Effector memory CD4-positive, alpha-beta T cell (primary cell): Measurements from ENCODE around the gene ANO2.

ENCODE experiments used
- DNase-seq, 3 donors: peaks; one replicate each; pipeline ENCODE4 v3.0.0-alpha.2; 2020
- H3K27ac ChIP-seq: 2 replicates; pipeline ENCODE4 v1.7.0; 2013; ENCODE audit warnings: mild to moderate bottlenecking, low read length, moderate library complexity; ENCODE audit not compliant: insufficient read depth, poor library complexity, severe bottlenecking
- H3K27me3 ChIP-seq: replicated peaks from 2 replicates; pipeline ENCODE4 v1.7.0; 2013; ENCODE audit warnings: mild to moderate bottlenecking, low read length; ENCODE audit not compliant: insufficient read depth, control insufficient read depth, poor library complexity, severe bottlenecking
- H3K36me3 ChIP-seq: 2 replicates; pipeline ENCODE4 v1.7.0; 2013; ENCODE audit warnings: mild to moderate bottlenecking, low read length, moderate library complexity; ENCODE audit not compliant: control insufficient read depth, insufficient read depth
- H3K4me1 ChIP-seq: 2 replicates; pipeline ENCODE4 v1.7.0; 2013; ENCODE audit warnings: low read length, mild to moderate bottlenecking; ENCODE audit not compliant: control insufficient read depth, insufficient read depth, poor library complexity, severe bottlenecking
- H3K4me3 ChIP-seq: 2 replicates; pipeline ENCODE4 v1.7.0; 2013; ENCODE audit warnings: low read length, low read depth, mild to moderate bottlenecking; ENCODE audit not compliant: insufficient read depth, poor library complexity, severe bottlenecking
- H3K9me3 ChIP-seq: 2 replicates; pipeline ENCODE4 v1.7.0; 2013; ENCODE audit warnings: mild to moderate bottlenecking, low read length, moderate library complexity; ENCODE audit not compliant: control insufficient read depth

The ANO2 gene

GRCh38 chr12:5723071-5723470 is 222.0 kb downstream of the ANO2 start:
- Histone ChIP-seq H3K4me1 (no peaks in the 10 kb centered on the region), H3K36me3 (no peaks in the 10 kb centered on the region), H3K4me3 (no peak overlapping the region), H3K27me3 (no peaks in the 10 kb centered on the region), H3K27ac (no peak overlapping the region), H3K9me3 (no peaks in the 10 kb centered on the region)
- no peak for DNase-seq

- H3K9me3 ChIP-seq = no peaks in the 10 kb centered on the region
- no peaks in the 10 kb centered on the region for H3K4me1 ChIP-seq
- H3K27me3 ChIP-seq = no peaks in the 10 kb centered on the region
- H3K4me3 ChIP-seq = no peak overlapping the region
- no peak for DNase-seq
- H3K27ac ChIP-seq = no peak overlapping the region
- H3K36me3 ChIP-seq = no peaks in the 10 kb centered on the region
Observed at GRCh38 chr12:5720381-5721005, 224.6 kb downstream of the ANO2 start.

- H3K27ac ChIP-seq = no peak overlapping the region
- no peak for DNase-seq
- H3K9me3 ChIP-seq = no peaks in the 10 kb centered on the region
- H3K36me3 ChIP-seq = no peaks in the 10 kb centered on the region
- H3K4me3 ChIP-seq = no peak overlapping the region
- H3K4me1 ChIP-seq = no peaks in the 10 kb centered on the region
- H3K27me3 ChIP-seq = no peaks in the 10 kb centered on the region
Observed at GRCh38 chr12:5718680-5719079, 226.4 kb downstream of the ANO2 start.

GRCh38 chr12:5718073-5718472 is 227.0 kb downstream of the ANO2 start:
- no peaks in the 10 kb centered on the region for H3K9me3 ChIP-seq
- H3K27me3 ChIP-seq = no peaks in the 10 kb centered on the region
- H3K4me1 ChIP-seq = no peaks in the 10 kb centered on the region
- H3K4me3 ChIP-seq = no peak overlapping the region
- no peak overlapping the region for H3K27ac ChIP-seq
- no peak for DNase-seq
- H3K36me3 ChIP-seq = no peaks in the 10 kb centered on the region

GRCh38 chr12:5716976-5717375 is 228.1 kb downstream of the ANO2 start:
- no peaks in the 10 kb centered on the region for H3K27me3 ChIP-seq
- no peaks in the 10 kb centered on the region for H3K9me3 ChIP-seq
- no peaks in the 10 kb centered on the region for H3K36me3 ChIP-seq
- no peak overlapping the region for H3K27ac ChIP-seq
- no peaks in the 10 kb centered on the region for H3K4me1 ChIP-seq
- no peak for DNase-seq
- H3K4me3 ChIP-seq = no peak overlapping the region

- DNase-seq = no peak
- Histone ChIP-seq H3K36me3 (no peaks in the 10 kb centered on the region), H3K4me1 (no peaks in the 10 kb centered on the region), H3K4me3 (no peak overlapping the region), H3K9me3 (no peaks in the 10 kb centered on the region), H3K27me3 (no peaks in the 10 kb centered on the region), H3K27ac (no peak overlapping the region)
Observed at GRCh38 chr12:5716201-5716600, 228.9 kb downstream of the ANO2 start.

GRCh38 chr12:5715021-5715420 is 230.0 kb downstream of the ANO2 start:
- H3K4me1 ChIP-seq = no peaks in the 10 kb centered on the region
- H3K9me3 ChIP-seq = no peaks in the 10 kb centered on the region
- H3K27ac ChIP-seq = no peak overlapping the region
- H3K36me3 ChIP-seq = no peaks in the 10 kb centered on the region
- no peaks in the 10 kb centered on the region for H3K27me3 ChIP-seq
- H3K4me3 ChIP-seq = no peak overlapping the region
- DNase-seq = no peak

- H3K4me3 ChIP-seq = no peak overlapping the region
- H3K9me3 ChIP-seq = no peaks in the 10 kb centered on the region
- H3K4me1 ChIP-seq = no peaks in the 10 kb centered on the region
- no peak overlapping the region for H3K27ac ChIP-seq
- no peaks in the 10 kb centered on the region for H3K36me3 ChIP-seq
- DNase-seq = no peak
- no peaks in the 10 kb centered on the region for H3K27me3 ChIP-seq
Observed at GRCh38 chr12:5713599-5714081, 231.4 kb downstream of the ANO2 start.

GRCh38 chr12:5710260-5710878 is 234.7 kb downstream of the ANO2 start:
- H3K27ac ChIP-seq = no peak overlapping the region
- no peak overlapping the region for H3K4me3 ChIP-seq
- no peaks in the 10 kb centered on the region for H3K9me3 ChIP-seq
- no peaks in the 10 kb centered on the region for H3K4me1 ChIP-seq
- no peaks in the 10 kb centered on the region for H3K36me3 ChIP-seq
- no peaks in the 10 kb centered on the region for H3K27me3 ChIP-seq
- DNase-seq = no peak

- Histone ChIP-seq H3K4me1 (no peaks in the 10 kb centered on the region), H3K4me3 (no peak overlapping the region), H3K27me3 (no peaks in the 10 kb centered on the region), H3K27ac (no peak overlapping the region), H3K36me3 (no peaks in the 10 kb centered on the region), H3K9me3 (no peaks in the 10 kb centered on the region)
- DNase-seq = no peak
Observed at GRCh38 chr12:5708371-5708770, 236.7 kb downstream of the ANO2 start.
